Gastrocnemius medialis (tissue), 4 donors: Measurements from ENCODE around the gene MEG3. TPM values are rescaled to one million over a fixed set of nuclear protein-coding genes. Genes with fewer than 3 reads are reported as not detected.

ENCODE experiments used
- ATAC-seq, 2 donors: fragments of 150-250 bp; one replicate each; pipeline ENCODE4 v1.9.1; 2016
- DNase-seq, 2 donors: peaks; one replicate each; pipeline ENCODE4 v3.0.0-alpha.2; 2019
- H3K27ac ChIP-seq, 4 donors: fragments of 200-600 bp; sonication (generic); 1 replicate in 1 of 4; 2 replicates in 3 of 4; pipeline ENCODE4 v1.5.1; 2016 to 2018; ENCODE audit warnings: mild to moderate bottlenecking in 2 of 4, moderate library complexity in 1 of 4
- H3K27me3 ChIP-seq, 3 donors: fragments of 200-600 bp; sonication (generic) in 2 of 3; 1 replicate in 1 of 3; 2 replicates in 2 of 3; pipeline versions ENCODE4 v1.5.1 to v1.6.0; 2016 to 2019; ENCODE audit warnings: mild to moderate bottlenecking in 1 of 3, moderate library complexity in 1 of 3
- H3K36me3 ChIP-seq, 2 donors: fragments of 200-600 bp; sonication (generic) in 1 of 2; one replicate each; pipeline ENCODE4 v1.5.1; 2017 to 2018
- H3K4me1 ChIP-seq, 2 donors: fragments of 200-600 bp; sonication (generic) in 1 of 2; one replicate each; pipeline ENCODE4 v1.5.1; 2016 to 2017; ENCODE audit warnings: mild to moderate bottlenecking in 2 of 2
- H3K4me3 ChIP-seq, 4 donors: fragments of 200-600 bp; sonication (generic) in 3 of 4; 1 replicate in 1 of 4; 2 replicates in 3 of 4; pipeline ENCODE4 v1.5.1; 2016 to 2019; ENCODE audit warnings: mild to moderate bottlenecking in 2 of 4
- H3K9me3 ChIP-seq, 3 donors: fragments of 200-600 bp; sonication (generic) in 2 of 3; 1 replicate in 1 of 3; 2 replicates in 2 of 3; pipeline ENCODE4 v1.5.1; 2016 to 2019
- POLR2A ChIP-seq, 2 donors: fragments of 450-650 bp; IDR thresholded peaks; one replicate each; pipeline ENCODE4 v1.6.1; 2017; ENCODE audit warnings: antibody characterized with exemption in 2 of 2, mild to moderate bottlenecking in 2 of 2, moderate library complexity in 2 of 2
- in situ Hi-C, 4 donors: fragments of 200-750 bp; cut with MboI; loops; one replicate each; pipeline versions ENCODE4 v1.15.0 to v1.8.0; 2017; ENCODE audit warnings: low sequenced_read_pairs in 4 of 4
- intact Hi-C: fragments of 100-400 bp; cut with DNase I; formaldehyde crosslinking; loops from one replicate; pipeline ENCODE4 v1.15.1; 2023; ENCODE audit warnings: low total_unique reads
- total RNA-seq, 4 donors: library from RNA; depleted of rRNA; stranded (reverse); fragments of >200 nt; gene quantifications; one replicate each; pipeline versions ENCODE4 v1.1.0 to v1.2.3, GENCODE V29; 2016
- TF ChIP-seq, protein P1 (sequence below), 5 experiments: fragments of 450-650 bp in 3 of 5; fragments of 200-600 bp in 2 of 5; sonication (generic) in 2 of 5; IDR thresholded peaks in 4 of 5; conservative IDR thresholded peaks in 1 of 5; 1 replicate in 4 of 5; 2 replicates in 1 of 5; pipeline ENCODE4 v1.5.1; 2016 to 2019; ENCODE audit warnings: antibody characterized with exemption in 5 of 5, mild to moderate bottlenecking in 3 of 5, moderate library complexity in 3 of 5

Gene MEG3
- total RNA-seq, 4 donors from 2014 or later = 2.7 to 30.7 (median 5.2) TPM

DNA sequence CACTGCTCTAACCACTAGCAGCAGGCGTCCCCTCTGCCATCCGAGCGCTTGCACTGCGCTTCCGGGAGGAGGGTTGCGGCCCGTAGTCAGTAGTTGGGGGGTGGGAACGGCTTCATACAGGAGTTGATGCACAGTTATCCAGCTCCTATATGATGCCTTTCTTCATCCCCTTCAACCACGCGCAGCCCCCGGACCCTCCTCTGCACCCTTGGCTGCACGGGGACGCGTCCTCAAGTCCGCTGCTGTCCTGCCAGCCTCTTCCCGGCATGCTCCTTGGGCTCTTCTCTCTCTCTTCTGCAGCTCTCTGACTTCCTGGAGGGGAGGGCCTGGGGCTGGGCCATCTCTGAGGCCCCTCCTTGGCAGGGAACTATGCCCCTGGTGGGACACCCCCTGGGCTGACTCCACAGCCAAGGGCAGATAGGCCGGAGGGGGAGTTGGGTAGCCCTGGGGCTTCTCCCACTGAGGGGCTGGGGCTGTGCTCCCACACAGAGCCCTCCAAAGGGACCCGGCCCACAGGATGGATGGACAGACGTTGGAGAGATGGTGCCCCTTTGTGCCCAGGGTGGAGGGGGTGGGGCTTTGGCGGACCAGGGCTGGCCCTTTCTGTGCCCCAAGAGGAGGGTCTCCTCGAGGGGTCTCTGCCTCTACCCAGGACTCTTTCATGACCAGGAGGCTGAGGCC lies 48.6 kb downstream of the MEG3 start:
- Histone ChIP-seq H3K27ac (no peak overlapping the region), H3K9me3 (no peaks in the 10 kb centered on the region), H3K4me3 (no peak overlapping the region), H3K4me1 (no peaks in the 10 kb centered on the region), H3K36me3 (no peaks in the 10 kb centered on the region), H3K27me3 (no peaks in the 10 kb centered on the region)
- intact Hi-C loops = no loop called here
- TF ChIP-seq, protein P1, sequence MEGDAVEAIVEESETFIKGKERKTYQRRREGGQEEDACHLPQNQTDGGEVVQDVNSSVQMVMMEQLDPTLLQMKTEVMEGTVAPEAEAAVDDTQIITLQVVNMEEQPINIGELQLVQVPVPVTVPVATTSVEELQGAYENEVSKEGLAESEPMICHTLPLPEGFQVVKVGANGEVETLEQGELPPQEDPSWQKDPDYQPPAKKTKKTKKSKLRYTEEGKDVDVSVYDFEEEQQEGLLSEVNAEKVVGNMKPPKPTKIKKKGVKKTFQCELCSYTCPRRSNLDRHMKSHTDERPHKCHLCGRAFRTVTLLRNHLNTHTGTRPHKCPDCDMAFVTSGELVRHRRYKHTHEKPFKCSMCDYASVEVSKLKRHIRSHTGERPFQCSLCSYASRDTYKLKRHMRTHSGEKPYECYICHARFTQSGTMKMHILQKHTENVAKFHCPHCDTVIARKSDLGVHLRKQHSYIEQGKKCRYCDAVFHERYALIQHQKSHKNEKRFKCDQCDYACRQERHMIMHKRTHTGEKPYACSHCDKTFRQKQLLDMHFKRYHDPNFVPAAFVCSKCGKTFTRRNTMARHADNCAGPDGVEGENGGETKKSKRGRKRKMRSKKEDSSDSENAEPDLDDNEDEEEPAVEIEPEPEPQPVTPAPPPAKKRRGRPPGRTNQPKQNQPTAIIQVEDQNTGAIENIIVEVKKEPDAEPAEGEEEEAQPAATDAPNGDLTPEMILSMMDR (IDR thresholded peaks at IDR 0.05 in 4 of 5, conservative IDR thresholded peaks at IDR 0.05 in 1 of 5) = no peak
- no peak for TF ChIP-seq POLR2A (IDR thresholded peaks at IDR 0.05)
- in situ Hi-C loops = loop anchor here in 1 of 4 donors (25.0 kb wide), 1 partner anchor 738 kb away; no protein-coding TSS in a partner anchor
- DNase-seq (no peak), ATAC-seq (no peak)

- no peak for ATAC-seq
- intact Hi-C loops = no loop called here
- in situ Hi-C loops = no loop called here
- no peak for DNase-seq
- Histone ChIP-seq H3K27me3 (no peaks in the 10 kb centered on the region), H3K4me3 (no peak overlapping the region), H3K9me3 (no peaks in the 10 kb centered on the region), H3K27ac (no peak overlapping the region), H3K4me1 (no peaks in the 10 kb centered on the region), H3K36me3 (no peaks in the 10 kb centered on the region)
- TF ChIP-seq, protein P1 (IDR thresholded peaks at IDR 0.05 in 4 of 5, conservative IDR thresholded peaks at IDR 0.05 in 1 of 5) = no peak
- no peak for TF ChIP-seq POLR2A (IDR thresholded peaks at IDR 0.05)
These were observed 49.2 kb downstream of the MEG3 start for GRCh38 chr14:100875126-100875525.

- DNase-seq = no peak
- H3K4me1 ChIP-seq = no peaks in the 10 kb centered on the region
- in situ Hi-C loops = no loop called here
These were observed 50.1 kb downstream of the MEG3 start for GRCh38 chr14:100875861-100876590.

DNA sequence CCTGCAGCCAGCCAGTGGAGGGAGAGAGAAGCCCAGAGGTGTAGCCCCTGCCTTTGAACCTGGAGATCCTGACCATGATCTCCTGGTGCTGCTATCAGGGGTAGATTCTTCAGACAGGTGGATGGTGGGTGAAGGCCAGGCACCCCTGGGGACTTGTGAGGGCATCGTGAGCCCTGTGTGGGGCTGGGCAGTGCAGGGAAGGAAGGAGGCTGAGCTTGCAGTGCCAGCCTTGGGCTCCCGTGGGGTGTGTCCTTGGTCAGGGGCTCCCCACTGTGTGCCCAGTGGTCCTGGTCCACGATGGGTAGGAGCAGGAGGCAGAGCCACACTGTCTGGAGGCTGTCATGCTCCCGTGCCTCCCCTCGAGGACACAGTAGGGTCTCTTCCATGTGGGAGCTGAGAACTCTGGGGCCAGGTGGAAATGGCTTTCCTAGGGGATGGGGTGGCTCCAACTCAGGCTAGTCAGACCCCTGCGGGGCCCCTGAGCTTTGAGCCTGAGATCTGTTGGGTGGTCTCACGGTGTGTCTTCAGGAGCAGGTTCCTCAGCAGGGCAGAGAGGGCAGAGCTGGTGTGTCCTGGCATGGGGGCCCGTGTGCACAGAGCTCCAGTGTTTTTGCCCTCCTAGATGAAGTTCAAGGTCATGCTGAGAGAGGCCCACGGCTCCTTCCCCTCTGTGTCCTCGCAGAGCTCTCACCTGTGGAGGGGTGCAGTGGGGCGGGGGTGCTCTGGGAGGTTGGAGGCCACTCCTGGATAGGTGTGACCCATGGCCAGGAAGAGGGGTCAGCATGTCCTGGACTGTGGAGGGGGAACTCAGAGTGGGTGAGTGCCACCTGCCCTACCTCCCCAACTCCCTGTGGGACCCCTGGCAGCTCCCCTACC lies 52.6 kb downstream of the MEG3 start:
- intact Hi-C loops = no loop called here
- ATAC-seq (no peak), DNase-seq (no peak)
- Histone ChIP-seq H3K27ac (no peak overlapping the region), H3K36me3 (no peaks in the 10 kb centered on the region), H3K9me3 (no peaks in the 10 kb centered on the region), H3K4me3 (no peak overlapping the region), H3K4me1 (no peaks in the 10 kb centered on the region), H3K27me3 (no peaks in the 10 kb centered on the region)
- no peak for TF ChIP-seq POLR2A (IDR thresholded peaks at IDR 0.05)
- TF ChIP-seq, protein P1 (IDR thresholded peaks at IDR 0.05 in 4 of 5, conservative IDR thresholded peaks at IDR 0.05 in 1 of 5) = no peak
- in situ Hi-C loops = no loop called here

More at GRCh38 chr14:100875861-100876590, 50.1 kb downstream of the MEG3 start:
- Histone ChIP-seq H3K27ac (no peak overlapping the region), H3K27me3 (no peaks in the 10 kb centered on the region), H3K4me3 (no peak overlapping the region), H3K36me3 (no peaks in the 10 kb centered on the region), H3K9me3 (no peaks in the 10 kb centered on the region)
- ATAC-seq = no peak
- TF ChIP-seq POLR2A (IDR thresholded peaks at IDR 0.05) = no peak
- TF ChIP-seq, protein P1 (IDR thresholded peaks at IDR 0.05 in 4 of 5, conservative IDR thresholded peaks at IDR 0.05 in 1 of 5) = no peak
- intact Hi-C loops = no loop called here
